Thoracic aorta (tissue), 2 donors: Measurements from ENCODE around the gene NRDC. TPM values are rescaled to one million over a fixed set of nuclear protein-coding genes. Genes with fewer than 3 reads are reported as not detected.
"Not testable (repeated sequence)": the region's sequence is repeated elsewhere in the genome, so short reads cannot be mapped to it uniquely, and the experiment has no call there.

ENCODE experiments used
- ATAC-seq: fragments of 150-250 bp; one replicate; pipeline ENCODE4 v1.8.0; 2017; ENCODE audit warnings: low read depth; ENCODE audit not compliant: insufficient number of reproducible peaks, low FRiP score
- DNase-seq: peaks from one replicate; pipeline ENCODE4 v3.0.0-alpha.2; 2020; ENCODE audit warnings: low spot score
- H3K27ac ChIP-seq, 2 donors: fragments of 200-600 bp; sonication (generic); 1 replicate in 1 of 2; 2 replicates in 1 of 2; pipeline ENCODE4 v1.5.1; 2016; ENCODE audit warnings: mild to moderate bottlenecking in 2 of 2, moderate library complexity in 2 of 2
- H3K27me3 ChIP-seq: fragments of 200-600 bp; sonication (generic); replicated peaks from 2 replicates; pipeline ENCODE4 v1.6.0; 2016; ENCODE audit warnings: mild to moderate bottlenecking; ENCODE audit not compliant: insufficient read depth
- H3K36me3 ChIP-seq: fragments of 200-600 bp; sonication (generic); one replicate; pipeline ENCODE4 v1.5.1; 2016
- H3K4me1 ChIP-seq, 2 donors: fragments of 200-600 bp; sonication (generic); 1 replicate in 1 of 2; 2 replicates in 1 of 2; pipeline versions ENCODE4 v1.5.1 to v1.6.0; 2016; ENCODE audit warnings: low read depth in 2 of 2, mild to moderate bottlenecking in 1 of 2; ENCODE audit not compliant: control insufficient read depth in 1 of 2
- H3K4me3 ChIP-seq: fragments of 200-600 bp; sonication (generic); 2 replicates; pipeline ENCODE4 v1.5.1; 2016; ENCODE audit warnings: mild to moderate bottlenecking
- H3K9me3 ChIP-seq: fragments of 200-600 bp; sonication (generic); 2 replicates; pipeline ENCODE4 v1.5.1; 2016
- CTCF ChIP-seq: fragments of 200-600 bp; sonication (generic); IDR thresholded peaks from one replicate; pipeline ENCODE4 v1.5.1; 2019; ENCODE audit warnings: antibody characterized with exemption
- total RNA-seq, 2 donors: library from RNA; depleted of rRNA; stranded (reverse); fragments of >200 nt; gene quantifications; one replicate each; pipeline versions ENCODE4 v1.1.0 to v1.2.3, GENCODE V29; 2016

NRDC gene
- total RNA-seq, 2 donors from 2014 or later = 49.7 to 94.2 TPM

DNA sequence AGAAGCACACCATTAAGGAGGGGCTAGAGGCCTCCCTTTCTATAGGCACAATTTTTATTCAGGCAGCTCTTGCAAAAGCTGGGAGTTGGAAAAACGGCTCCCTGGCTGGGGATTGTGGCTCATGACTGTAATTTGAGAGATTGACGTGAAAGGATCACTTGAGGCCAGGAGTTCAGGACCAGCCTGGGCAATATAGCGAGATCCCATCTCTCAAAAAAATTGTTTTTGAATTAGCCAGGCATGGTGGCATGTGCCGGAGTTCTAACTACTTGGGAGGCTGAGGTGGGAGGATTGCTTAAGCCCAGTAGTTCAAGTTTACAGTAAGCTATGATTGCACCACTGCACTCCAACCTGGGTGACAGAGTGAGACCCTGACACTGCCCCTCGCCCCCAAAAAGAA is 23.9 kb upstream of the NRDC start:
- ATAC-seq = no peak
- H3K36me3 ChIP-seq = no peaks in the 10 kb centered on the region
- no peak for TF ChIP-seq CTCF
- no peaks in the 10 kb centered on the region for H3K9me3 ChIP-seq
- no peaks in the 10 kb centered on the region for H3K27me3 ChIP-seq
- no peak overlapping the region for H3K4me3 ChIP-seq
- no peak overlapping the region for H3K27ac ChIP-seq
- no peak for DNase-seq
- H3K4me1 ChIP-seq = no peaks in the 10 kb centered on the region

GRCh38 chr1:51901151-51901550 is 22.6 kb upstream of the NRDC start:
- Histone ChIP-seq H3K4me1 (no peaks in the 10 kb centered on the region), H3K36me3 (no peaks in the 10 kb centered on the region), H3K4me3 (no peak overlapping the region), H3K9me3 (no peaks in the 10 kb centered on the region), H3K27me3 (no peaks in the 10 kb centered on the region), H3K27ac (no peak overlapping the region)
- no peak for ATAC-seq
- no peak for DNase-seq
- TF ChIP-seq CTCF = no peak

- Histone ChIP-seq H3K4me1 (no peaks in the 10 kb centered on the region), H3K27me3 (no peaks in the 10 kb centered on the region), H3K4me3 (no peak overlapping the region), H3K36me3 (no peaks in the 10 kb centered on the region), H3K27ac (no peak overlapping the region), H3K9me3 (no peaks in the 10 kb centered on the region)
- no peak for ATAC-seq
- DNase-seq = no peak
- no peak for TF ChIP-seq CTCF
Observed at GRCh38 chr1:51899022-51899421, 20.5 kb upstream of the NRDC start.

- H3K9me3 ChIP-seq = no peaks in the 10 kb centered on the region
- no peaks in the 10 kb centered on the region for H3K36me3 ChIP-seq
- DNase-seq (no peak), ATAC-seq (no peak)
- no peak overlapping the region for H3K27ac ChIP-seq
- H3K4me1 ChIP-seq = no peaks in the 10 kb centered on the region
- TF ChIP-seq CTCF = no peak
- H3K27me3 ChIP-seq = no peaks in the 10 kb centered on the region
- no peak overlapping the region for H3K4me3 ChIP-seq
Observed at GRCh38 chr1:51898090-51898734, 19.7 kb upstream of the NRDC start.

DNA sequence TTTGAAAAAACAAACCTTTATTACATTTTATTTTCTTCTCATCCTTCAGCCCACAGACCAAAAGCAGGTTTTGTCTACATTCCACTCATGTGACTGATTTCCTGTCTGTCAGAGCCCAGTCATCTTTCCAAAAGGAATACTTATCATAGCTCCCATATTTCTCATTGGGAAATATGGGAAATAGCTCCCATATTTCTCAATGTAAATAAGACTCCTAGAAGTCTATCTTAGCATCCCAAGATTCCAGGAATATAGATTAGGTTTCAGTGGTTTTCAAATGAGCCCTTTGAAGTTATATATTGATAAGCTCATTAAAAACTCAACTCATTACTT is 19.1 kb upstream of the NRDC start:
- Histone ChIP-seq H3K27me3 (no peaks in the 10 kb centered on the region), H3K27ac (no peak overlapping the region), H3K4me3 (no peak overlapping the region), H3K36me3 (no peaks in the 10 kb centered on the region), H3K9me3 (no peaks in the 10 kb centered on the region), H3K4me1 (no peaks in the 10 kb centered on the region)
- TF ChIP-seq CTCF = no peak
- ATAC-seq (no peak), DNase-seq (no peak)

DNA sequence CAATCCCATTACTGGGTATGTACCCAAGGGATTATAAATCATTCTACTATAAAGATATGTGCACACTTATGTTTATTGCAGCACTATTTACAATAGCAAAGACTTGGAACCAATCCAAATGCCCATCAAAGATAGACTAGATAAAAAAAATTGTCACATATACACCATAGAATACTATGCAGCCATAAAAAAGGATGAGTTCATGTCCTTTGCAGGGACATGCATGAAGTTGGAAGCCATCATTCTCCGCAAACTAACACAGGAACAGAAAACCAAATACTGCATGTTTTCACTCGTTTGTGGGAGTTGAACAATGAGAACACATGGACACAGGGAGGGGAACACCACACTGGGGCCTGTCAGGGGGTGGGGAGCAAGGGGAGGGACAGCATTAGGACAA is 16.2 kb upstream of the NRDC start:
- not testable (repeated sequence) for H3K27me3 ChIP-seq, H3K27ac ChIP-seq, H3K36me3 ChIP-seq, H3K9me3 ChIP-seq, ATAC-seq, H3K4me3 ChIP-seq, H3K4me1 ChIP-seq, DNase-seq
